DMS153 treated with DMSO at 0.1 percent for 48 hours (cell line): Measurements from ENCODE around the gene PKD1L1.
"Not testable (repeated sequence)": the region's sequence is repeated elsewhere in the genome, so short reads cannot be mapped to it uniquely, and the experiment has no call there.

ENCODE experiments used
- DNase-seq: peaks from one replicate; lab custom pipeline; 2025; ENCODE audit not compliant: unreplicated experiment; lab: John Stamatoyannopoulos, UW

PKD1L1 gene

DNA sequence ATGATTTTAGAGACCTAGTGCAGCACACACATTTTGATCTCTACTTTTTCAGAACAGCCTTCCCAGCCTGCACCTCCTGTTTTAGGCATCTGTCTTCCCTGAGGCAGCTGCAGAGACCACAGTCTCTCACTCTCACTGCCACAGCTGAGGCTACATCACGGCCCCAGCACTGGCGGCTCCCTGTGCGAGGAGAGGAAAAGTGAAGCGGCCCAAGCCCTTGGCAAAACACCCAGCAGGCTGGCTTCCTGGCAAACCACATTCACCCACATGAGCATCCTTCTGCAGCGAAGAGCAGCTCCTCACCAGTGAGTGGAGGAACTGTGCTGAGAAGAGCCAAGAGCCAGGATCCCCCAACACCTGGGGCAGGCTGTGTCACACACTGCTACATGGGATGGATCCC is 17.2 kb upstream of the PKD1L1 start:
- DNase-seq: no peak

GRCh38 chr7:47962262-47962661 is 14.0 kb upstream of the PKD1L1 start:
- no peak for DNase-seq

- no peak for DNase-seq
Measured at GRCh38 chr7:47957156-47957555, 8.9 kb upstream of the PKD1L1 start.

DNA sequence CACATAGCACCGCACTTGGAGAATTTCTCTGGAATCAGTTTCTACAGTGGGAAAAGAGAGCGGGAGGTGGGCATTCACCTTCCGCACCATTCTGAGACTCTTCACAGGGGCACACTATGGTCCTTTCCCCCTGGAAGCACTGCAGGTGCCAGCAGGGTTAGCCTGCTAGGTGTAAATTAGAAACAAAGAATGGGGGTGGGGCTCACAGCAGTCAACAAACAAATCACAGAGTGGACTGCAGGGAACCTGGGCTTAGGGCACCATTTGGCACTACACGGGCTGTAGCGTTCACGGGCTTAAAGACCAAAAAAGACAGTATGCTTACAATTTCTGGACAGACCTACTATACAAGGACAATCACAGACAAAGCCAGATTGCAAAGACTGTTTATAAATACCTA is 8.0 kb upstream of the PKD1L1 start:
- no peak for DNase-seq

- DNase-seq: no peak
Measured at GRCh38 chr7:47954231-47954911, 6.1 kb upstream of the PKD1L1 start.

GRCh38 chr7:47953822-47954221 is 5.6 kb upstream of the PKD1L1 start:
- DNase-seq: no peak

DNA sequence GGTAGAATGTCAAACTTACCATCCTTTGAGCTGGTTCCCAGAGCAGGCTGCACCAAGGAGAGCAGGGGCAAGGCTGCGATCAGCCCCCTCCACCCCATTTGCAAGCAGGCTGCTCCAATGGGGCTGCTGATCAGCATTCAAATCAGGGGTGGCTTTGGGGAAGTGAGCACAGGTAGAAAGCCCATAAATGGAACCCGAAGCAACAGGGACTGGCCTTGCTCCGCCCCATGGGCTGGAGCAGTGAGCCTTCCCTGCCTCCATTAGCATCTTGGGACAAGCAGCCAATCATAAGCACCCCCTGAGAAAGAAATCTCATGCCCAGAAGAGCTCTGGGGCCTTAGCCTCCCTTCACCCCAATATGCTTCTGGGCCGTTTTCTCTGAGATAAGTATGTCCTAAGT is 4.0 kb upstream of the PKD1L1 start:
- DNase-seq: no peak

DNA sequence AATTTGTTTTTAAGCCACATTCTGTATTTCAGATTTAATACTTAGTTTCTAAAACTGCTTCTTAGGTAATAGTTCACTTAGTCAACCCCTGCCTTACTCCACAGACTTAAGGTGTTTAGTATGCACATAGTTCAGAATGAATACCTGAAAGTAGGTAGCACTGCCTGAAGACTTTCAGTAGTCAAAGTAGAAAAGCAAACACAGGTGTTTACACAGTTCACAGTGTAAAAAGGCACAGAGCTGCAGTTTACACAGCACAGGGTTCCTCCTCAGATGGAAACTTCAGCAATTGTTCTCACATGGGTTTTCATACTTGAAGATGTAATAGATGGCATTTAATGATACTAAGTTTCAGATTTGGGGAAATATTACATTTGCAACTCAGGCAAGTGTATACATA is 3.1 kb upstream of the PKD1L1 start:
- DNase-seq: no peak

- DNase-seq: no peak
Measured at GRCh38 chr7:47950714-47951113, 2.4 kb upstream of the PKD1L1 start.

DNA sequence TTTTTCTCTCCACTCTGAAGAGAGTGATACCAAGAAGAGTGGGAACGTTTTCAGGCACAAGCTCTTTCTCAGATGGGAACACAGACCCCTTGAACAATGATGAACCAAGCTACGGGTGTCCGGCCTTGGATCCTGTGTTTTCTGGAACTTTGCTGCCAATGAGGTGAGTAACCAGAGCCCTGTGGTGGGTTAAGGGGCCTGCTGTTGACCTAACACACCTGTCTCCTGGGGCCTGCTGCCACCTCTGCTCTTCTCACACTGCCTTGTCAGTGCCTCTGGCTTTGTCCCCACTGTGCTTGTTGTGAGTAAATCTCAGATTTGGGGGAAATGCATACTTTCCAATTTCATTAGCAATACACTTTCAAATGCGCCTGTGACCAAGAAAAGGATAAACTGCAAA is 1.4 kb upstream of the PKD1L1 start:
- DNase-seq: no peak

GRCh38 chr7:47947355-47947749 is 914 bp downstream of the PKD1L1 start:
- no peak for DNase-seq

DNA sequence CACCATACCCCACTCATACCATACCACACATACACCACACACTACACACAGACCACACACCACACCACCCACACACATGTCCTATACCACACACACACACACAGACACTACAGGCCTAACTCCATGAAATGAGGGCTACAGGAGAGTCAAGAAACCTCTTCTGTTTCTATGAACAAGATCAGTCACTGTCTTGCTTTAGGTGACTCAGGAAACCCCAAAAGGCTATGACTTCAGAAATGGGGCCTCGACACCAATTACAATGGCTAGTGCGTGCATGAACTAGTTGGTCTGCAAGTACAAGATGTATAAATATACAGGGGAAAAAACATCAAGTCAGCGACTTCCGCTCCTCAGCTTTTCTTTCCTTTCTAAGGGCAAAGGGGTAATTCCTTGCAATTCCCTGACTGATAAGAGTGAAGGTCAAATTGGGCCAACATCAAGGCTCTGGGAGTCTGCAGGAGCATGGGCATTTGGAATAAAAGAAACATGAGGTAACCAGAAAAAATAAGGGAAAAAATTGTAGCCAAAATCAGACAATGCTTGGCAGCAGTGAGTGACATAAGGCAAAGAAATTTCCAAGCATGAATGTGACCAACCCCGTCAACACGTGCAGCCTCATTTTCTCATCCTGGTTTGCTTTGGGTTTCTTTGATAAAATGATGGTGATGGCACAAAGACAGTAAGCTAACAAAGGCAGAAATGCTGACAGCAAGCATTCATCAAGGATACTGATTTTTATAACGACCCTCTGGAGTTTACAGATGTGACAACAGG is 1.5 kb downstream of the PKD1L1 start:
- DNase-seq: no peak

- peak; percentile 37 for DNase-seq
Measured at GRCh38 chr7:47945261-47946015, 2.8 kb downstream of the PKD1L1 start.

GRCh38 chr7:47944536-47945260 is 3.6 kb downstream of the PKD1L1 start:
- DNase-seq: no peak

- no peak for DNase-seq
Measured at GRCh38 chr7:47943676-47944474, 4.4 kb downstream of the PKD1L1 start.

- not testable (repeated sequence) for DNase-seq
Measured at GRCh38 chr7:47942651-47943050, 5.6 kb downstream of the PKD1L1 start.

GRCh38 chr7:47942132-47942531 is 6.1 kb downstream of the PKD1L1 start:
- no peak for DNase-seq

DNA sequence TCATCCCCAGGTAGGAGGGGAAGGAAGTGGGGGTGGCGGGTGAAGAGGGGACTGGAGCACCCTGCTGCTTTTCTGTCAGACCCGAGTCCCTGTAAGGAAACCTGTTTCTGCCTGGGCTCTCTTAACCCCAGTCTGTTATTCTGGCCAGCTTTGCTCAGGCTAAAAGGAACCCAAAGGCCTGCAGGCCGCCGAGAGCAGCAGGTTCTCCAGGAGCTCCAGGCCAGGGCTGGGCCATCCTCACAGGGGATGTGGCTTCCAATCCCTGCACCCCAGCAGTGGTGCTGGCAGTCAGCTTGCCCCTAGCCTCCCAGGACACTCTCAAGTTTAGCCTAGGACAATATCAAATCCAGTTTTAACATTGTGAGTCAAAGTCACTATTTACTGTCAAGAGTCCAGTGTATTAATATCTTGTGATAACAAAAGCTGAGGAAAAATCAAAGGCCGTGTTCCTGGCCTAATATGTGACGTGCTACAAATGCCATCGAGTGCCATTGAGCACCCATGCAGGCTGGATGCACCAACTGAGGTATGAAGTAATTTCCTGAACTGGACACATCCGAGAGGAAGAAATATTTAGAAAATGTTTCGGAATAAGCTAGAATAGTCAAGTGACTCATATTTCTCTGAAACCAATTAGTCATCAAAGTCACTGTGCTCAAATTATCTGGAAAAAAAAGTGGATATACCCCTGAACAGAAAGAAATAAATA is 7.0 kb downstream of the PKD1L1 start:
- DNase-seq: no peak

DNA sequence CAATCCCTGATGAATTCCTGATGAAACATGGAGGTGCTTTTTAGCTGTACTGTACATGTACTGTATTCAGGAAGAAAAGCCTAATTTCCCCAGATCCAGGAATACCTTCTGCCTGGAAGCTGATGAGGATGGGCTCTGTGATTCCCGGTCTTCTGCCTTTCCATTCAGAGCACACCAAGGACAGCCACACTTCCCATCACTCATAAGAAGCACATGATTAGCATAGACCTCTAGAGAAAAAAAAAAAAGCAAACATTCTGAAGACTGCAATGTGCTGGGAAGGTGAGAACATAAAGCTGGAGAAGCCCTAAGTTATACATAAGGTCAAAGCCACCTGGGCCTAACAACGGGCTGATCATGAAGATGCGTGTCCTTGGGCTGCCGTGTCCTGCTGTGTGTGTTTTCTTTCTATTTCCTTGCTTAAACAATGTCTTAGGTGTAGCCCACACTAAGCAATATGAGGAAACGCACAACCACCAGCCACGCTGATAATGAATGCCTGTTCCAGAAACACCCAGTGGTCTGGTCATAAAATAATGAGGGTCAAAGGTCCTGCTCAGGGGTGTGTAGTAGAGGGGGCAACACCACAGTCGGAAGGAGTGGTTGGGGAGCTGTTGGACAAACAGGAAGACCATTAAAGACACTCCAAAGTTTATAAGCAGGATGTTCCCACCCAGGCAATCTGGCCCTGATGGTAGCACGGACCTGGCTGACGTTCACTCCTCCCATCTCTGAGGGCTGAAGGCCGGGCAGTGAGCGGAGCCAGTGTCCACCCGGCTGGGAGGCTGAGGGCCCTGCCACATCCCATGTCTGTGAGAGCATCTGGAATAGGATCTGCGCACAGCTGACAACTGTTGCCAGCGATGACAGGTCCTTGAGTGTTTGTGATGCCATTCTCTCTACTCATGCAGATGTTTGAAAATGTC is 7.9 kb downstream of the PKD1L1 start:
- DNase-seq: no peak
